Tibial nerve (tissue), 4 donors: ENCODE results near the gene BMP8A. TPM values are rescaled to one million over a fixed set of nuclear protein-coding genes. Genes with fewer than 3 reads are reported as not detected.
"Not testable (repeated sequence)": the region's sequence is repeated elsewhere in the genome, so short reads cannot be mapped to it uniquely, and the experiment has no call there.

Experiments
- DNase-seq, 2 donors: peaks; one replicate each; pipeline ENCODE4 v3.0.0-alpha.2; 2019; ENCODE audit warnings: low spot score in 2 of 2
- H3K27ac ChIP-seq, 4 donors: fragments of 200-600 bp; sonication (generic) in 3 of 4; one replicate each; pipeline ENCODE4 v1.5.1; 2017 to 2019; ENCODE audit warnings: mild to moderate bottlenecking in 1 of 4
- H3K27me3 ChIP-seq, 2 donors: fragments of 200-600 bp; sonication (generic) in 1 of 2; one replicate each; pipeline versions ENCODE4 v1.5.1 to v1.6.0; 2017 to 2019
- H3K36me3 ChIP-seq, 3 donors: fragments of 200-600 bp; sonication (generic); one replicate each; pipeline ENCODE4 v1.5.1; 2018 to 2019
- H3K4me1 ChIP-seq, 4 donors: fragments of 200-600 bp; sonication (generic) in 3 of 4; one replicate each; pipeline ENCODE4 v1.5.1; 2017 to 2019
- H3K4me3 ChIP-seq, 4 donors: fragments of 200-600 bp; sonication (generic) in 3 of 4; one replicate each; pipeline ENCODE4 v1.5.1; 2017 to 2019; ENCODE audit warnings: mild to moderate bottlenecking in 1 of 4, moderate library complexity in 1 of 4
- H3K9me3 ChIP-seq, 4 donors: fragments of 200-600 bp; sonication (generic) in 3 of 4; one replicate each; pipeline ENCODE4 v1.5.1; 2017 to 2019
- EP300 ChIP-seq, 2 donors: sonication (generic); formaldehyde crosslinking; IDR thresholded peaks; one replicate each; pipeline ENCODE4 v1.6.1; 2017; ENCODE audit warnings: antibody characterized with exemption in 2 of 2, mild to moderate bottlenecking in 1 of 2
- POLR2A ChIP-seq, 2 donors: fragments of 450-650 bp; IDR thresholded peaks; one replicate each; pipeline ENCODE4 v1.6.1; 2017; ENCODE audit warnings: antibody characterized with exemption in 2 of 2, mild to moderate bottlenecking in 2 of 2, moderate library complexity in 2 of 2
- WGBS, 2 donors: methylation state at CpG; one replicate each; pipeline ENCODE4 v1.1.5; 2018; 5-methylcytosine and 5-hydroxymethylcytosine counted together
- total RNA-seq, 4 donors: library from RNA; depleted of rRNA; stranded (reverse); fragments of >200 nt; gene quantifications; one replicate each; pipeline ENCODE4 v1.1.0, GENCODE V29; 2016
- TF ChIP-seq, protein P1 (sequence below), 5 experiments: fragments of 200-600 bp in 3 of 5; fragments of 450-650 bp in 2 of 5; sonication (generic) in 3 of 5; IDR thresholded peaks; one replicate each; pipeline ENCODE4 v1.5.1; 2016 to 2019; ENCODE audit warnings: antibody characterized with exemption in 5 of 5, mild to moderate bottlenecking in 3 of 5, moderate library complexity in 2 of 5

Gene BMP8A
- total RNA-seq, 4 donors from 2014 or later: 2.7 to 9.6 (median 7.0) TPM

DNA sequence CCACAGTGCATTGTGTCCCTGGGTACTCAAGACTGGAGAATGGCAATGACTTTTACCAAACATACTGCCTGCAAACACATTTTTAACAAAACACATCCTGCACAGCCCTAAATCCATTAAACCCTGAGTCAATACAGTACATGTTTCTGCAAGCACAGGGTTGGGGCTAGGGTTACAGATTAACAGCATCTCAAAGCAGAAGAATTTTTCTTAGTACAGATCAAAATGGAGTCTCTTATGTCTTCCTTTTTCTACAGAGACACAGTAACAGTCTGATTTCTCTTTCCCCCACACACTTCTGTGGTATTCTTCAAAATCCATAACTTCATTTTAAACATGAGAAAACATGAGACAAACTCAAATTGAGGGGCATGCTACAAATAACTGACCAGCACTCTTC is 13.9 kb downstream of the BMP8A start:
- no peaks in the 10 kb centered on the region for H3K9me3 ChIP-seq
- no peaks in the 10 kb centered on the region for H3K4me1 ChIP-seq
- no peak overlapping the region for H3K27ac ChIP-seq
- TF ChIP-seq, protein P1, sequence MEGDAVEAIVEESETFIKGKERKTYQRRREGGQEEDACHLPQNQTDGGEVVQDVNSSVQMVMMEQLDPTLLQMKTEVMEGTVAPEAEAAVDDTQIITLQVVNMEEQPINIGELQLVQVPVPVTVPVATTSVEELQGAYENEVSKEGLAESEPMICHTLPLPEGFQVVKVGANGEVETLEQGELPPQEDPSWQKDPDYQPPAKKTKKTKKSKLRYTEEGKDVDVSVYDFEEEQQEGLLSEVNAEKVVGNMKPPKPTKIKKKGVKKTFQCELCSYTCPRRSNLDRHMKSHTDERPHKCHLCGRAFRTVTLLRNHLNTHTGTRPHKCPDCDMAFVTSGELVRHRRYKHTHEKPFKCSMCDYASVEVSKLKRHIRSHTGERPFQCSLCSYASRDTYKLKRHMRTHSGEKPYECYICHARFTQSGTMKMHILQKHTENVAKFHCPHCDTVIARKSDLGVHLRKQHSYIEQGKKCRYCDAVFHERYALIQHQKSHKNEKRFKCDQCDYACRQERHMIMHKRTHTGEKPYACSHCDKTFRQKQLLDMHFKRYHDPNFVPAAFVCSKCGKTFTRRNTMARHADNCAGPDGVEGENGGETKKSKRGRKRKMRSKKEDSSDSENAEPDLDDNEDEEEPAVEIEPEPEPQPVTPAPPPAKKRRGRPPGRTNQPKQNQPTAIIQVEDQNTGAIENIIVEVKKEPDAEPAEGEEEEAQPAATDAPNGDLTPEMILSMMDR (IDR thresholded peaks at IDR 0.05): no peak
- TF ChIP-seq POLR2A (IDR thresholded peaks at IDR 0.05) (no peak), EP300 (IDR thresholded peaks at IDR 0.05) (no peak)
- no peaks in the 10 kb centered on the region for H3K36me3 ChIP-seq
- H3K4me3 ChIP-seq: no peak overlapping the region
- no peaks in the 10 kb centered on the region for H3K27me3 ChIP-seq
- DNase-seq: no peak

DNA sequence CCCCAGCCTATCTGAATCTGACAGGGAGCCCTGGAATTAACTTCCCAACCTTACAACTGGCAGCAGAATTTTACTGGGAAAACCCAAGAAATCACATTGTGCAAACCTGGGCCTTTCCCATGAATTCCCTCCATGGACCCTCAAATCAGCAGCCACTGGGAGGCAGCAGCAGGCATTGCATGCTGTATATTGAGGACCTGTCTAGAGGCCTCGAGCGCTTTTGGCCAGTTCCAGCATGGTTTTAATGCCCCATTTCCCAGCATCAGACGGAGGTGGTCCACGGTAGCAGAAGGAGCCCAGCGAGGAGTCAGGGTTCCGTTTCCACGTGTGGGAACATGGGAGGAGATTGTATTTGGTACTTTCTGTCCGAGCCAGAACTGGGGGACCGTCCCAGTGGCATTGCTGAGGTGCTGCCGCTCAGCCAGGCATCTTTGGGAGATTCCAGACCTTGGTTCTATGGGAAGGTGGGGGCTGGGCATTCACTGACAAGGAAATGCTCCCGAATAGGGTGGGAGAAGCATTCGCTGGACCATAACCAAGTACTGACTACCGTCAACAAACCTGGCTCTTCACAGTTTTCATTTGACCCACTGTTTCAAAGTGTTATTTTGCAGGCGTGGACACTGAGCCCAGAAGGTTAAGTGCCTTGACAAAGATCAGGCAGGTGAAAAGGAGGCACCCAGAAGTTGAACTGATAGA is 15.9 kb downstream of the BMP8A start:
- no peak overlapping the region for H3K4me3 ChIP-seq
- TF ChIP-seq EP300 (IDR thresholded peaks at IDR 0.05): no peak
- TF ChIP-seq, protein P1 (IDR thresholded peaks at IDR 0.05): no peak
- TF ChIP-seq POLR2A (IDR thresholded peaks at IDR 0.05): no peak
- H3K27me3 ChIP-seq: no peaks in the 10 kb centered on the region
- no peak overlapping the region for H3K27ac ChIP-seq
- H3K9me3 ChIP-seq: no peaks in the 10 kb centered on the region
- H3K36me3 ChIP-seq: no peaks in the 10 kb centered on the region
- no peaks in the 10 kb centered on the region for H3K4me1 ChIP-seq
- 69 to 73% methylated on average over 13 to 14 of the region's 14 CpGs for WGBS, 2 donors
- no peak for DNase-seq

DNA sequence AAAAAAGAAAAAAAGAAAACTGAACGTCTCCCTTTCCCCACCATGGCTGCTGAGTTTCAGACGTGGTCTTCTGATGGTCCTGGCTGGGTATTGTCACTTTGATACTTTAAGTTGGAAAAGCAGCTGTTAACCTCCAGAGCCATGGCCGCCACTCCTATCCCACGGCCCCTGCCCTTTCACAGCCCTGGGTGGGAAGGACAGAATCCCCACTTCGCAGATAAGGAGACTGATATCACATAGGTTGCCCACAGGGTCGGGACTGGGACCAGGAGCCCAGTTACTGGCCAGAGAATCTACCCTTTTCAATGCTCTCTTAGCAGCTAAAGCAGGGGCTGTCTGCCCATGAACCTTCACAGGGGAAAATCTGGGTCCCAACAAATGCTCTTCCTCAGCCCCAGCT is 16.8 kb downstream of the BMP8A start:
- no peak for DNase-seq
- Histone ChIP-seq H3K9me3 (no peaks in the 10 kb centered on the region), H3K27me3 (no peaks in the 10 kb centered on the region), H3K4me1 (no peaks in the 10 kb centered on the region), H3K36me3 (no peaks in the 10 kb centered on the region), H3K4me3 (no peak overlapping the region), H3K27ac (no peak overlapping the region)
- TF ChIP-seq, protein P1 (IDR thresholded peaks at IDR 0.05): no peak
- no peak for TF ChIP-seq EP300 (IDR thresholded peaks at IDR 0.05)
- no peak for TF ChIP-seq POLR2A (IDR thresholded peaks at IDR 0.05)
- 80 to 91% methylated on average over 6 of the region's 6 CpGs for WGBS, 2 donors

DNA sequence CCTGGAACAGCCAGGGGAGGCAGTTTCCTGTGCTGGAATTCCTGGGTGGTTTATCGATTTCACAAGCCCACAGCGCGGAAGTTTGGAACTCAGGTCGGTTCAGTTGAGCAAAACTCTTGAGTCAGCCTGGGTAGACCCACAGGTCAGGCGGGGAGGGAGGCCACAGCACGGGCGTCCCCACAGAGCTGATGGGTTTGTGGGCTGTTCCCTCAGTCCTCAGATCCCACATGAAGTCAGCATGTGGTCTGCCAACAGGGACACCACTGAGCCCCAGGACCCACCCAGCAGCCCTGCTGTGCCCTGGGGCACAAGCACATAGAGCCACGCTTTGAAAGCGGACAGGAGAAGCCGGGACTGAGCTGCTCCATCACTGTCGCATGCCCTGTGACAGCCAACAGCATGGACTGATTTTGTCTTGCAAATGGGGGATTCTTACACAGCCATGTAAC is 17.4 kb downstream of the BMP8A start:
- no peak overlapping the region for H3K4me3 ChIP-seq
- DNase-seq: no peak
- H3K27ac ChIP-seq: no peak overlapping the region
- no peaks in the 10 kb centered on the region for H3K9me3 ChIP-seq
- no peaks in the 10 kb centered on the region for H3K36me3 ChIP-seq
- H3K27me3 ChIP-seq: no peaks in the 10 kb centered on the region
- TF ChIP-seq, protein P1 (IDR thresholded peaks at IDR 0.05): no peak
- TF ChIP-seq POLR2A (IDR thresholded peaks at IDR 0.05): no peak
- no peak for TF ChIP-seq EP300 (IDR thresholded peaks at IDR 0.05)
- no peaks in the 10 kb centered on the region for H3K4me1 ChIP-seq
- 60 to 72% methylated on average over 11 of the region's 11 CpGs for WGBS, 2 donors

DNA sequence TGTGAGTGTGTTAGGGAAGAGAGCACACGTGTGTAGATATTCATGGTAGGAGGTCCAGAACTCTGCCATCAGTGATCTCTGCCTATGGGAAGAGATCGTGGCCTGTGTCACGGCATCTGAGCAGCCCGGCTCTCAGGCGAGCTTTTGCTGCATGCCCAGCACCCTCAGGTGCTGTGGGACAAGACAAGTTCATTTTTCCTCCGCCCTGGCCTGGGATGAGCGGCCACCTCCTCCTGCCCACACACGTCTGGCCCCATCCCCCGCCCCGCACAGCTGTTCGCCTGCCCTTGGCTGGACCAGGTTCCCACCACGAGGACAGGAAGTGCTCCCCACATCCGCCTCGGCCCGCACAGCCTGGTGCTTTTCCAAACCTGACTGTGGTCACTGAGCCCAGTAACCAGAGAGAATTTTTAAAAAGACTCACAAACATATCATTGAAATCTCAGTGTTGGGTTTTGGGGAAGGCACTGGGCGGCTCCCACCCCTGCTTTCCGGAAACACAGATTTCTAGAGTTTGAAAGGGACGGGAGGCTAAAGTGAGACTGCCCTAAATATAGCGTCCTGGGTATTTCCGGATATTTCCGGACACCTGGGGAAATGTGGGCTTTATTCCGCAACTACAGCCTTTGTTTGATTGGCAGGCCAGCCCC is 18.0 kb downstream of the BMP8A start:
- Histone ChIP-seq H3K4me1 (peaks cover 0 to 2% (median 0%) of the 10 kb centered on the region in 4 donors), H3K36me3 (no peaks in the 10 kb centered on the region), H3K4me3 (no peak overlapping the region), H3K9me3 (no peaks in the 10 kb centered on the region), H3K27me3 (no peaks in the 10 kb centered on the region), H3K27ac (no peak overlapping the region)
- 68 to 69% methylated on average over 17 to 22 of the region's 22 CpGs for WGBS, 2 donors
- TF ChIP-seq, protein P1 (IDR thresholded peaks at IDR 0.05): no peak
- DNase-seq: no peak

DNA sequence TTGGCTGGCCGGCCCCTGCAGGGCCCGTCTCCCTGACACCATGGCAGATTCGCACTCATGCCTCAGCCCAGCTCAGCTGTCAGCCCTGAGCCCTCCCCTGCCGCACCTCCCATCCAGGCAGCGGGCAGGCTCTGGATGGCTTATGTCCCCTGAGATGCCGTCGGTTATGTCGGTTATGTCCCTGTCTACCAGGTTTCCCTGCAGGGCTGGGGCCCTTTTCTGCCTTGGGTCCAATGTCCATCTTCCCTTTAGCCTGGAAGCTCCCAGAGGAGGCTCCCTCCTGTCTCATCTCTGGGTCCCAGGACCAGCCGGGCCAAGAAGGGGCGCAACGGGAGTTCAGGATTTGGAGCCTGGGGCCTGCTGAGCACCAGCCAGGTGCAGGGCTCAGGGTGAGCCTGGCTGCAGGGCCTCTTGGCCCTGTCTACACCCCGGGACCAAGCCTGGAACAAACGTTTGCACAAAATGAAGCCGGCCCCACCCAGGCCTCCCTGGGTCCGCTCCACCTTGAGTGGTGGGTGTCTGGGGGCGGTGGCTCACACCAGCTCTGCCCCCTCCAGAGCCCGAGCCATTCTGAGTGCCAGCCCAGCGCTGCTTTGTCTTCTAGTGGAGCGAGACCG is 19.2 kb downstream of the BMP8A start:
- not testable (repeated sequence) for H3K4me1 ChIP-seq, H3K4me3 ChIP-seq, H3K27ac ChIP-seq, DNase-seq, H3K36me3 ChIP-seq, H3K9me3 ChIP-seq, H3K27me3 ChIP-seq
- 87 to 89% methylated on average over 12 to 14 of the region's 20 CpGs for WGBS, 2 donors

DNA sequence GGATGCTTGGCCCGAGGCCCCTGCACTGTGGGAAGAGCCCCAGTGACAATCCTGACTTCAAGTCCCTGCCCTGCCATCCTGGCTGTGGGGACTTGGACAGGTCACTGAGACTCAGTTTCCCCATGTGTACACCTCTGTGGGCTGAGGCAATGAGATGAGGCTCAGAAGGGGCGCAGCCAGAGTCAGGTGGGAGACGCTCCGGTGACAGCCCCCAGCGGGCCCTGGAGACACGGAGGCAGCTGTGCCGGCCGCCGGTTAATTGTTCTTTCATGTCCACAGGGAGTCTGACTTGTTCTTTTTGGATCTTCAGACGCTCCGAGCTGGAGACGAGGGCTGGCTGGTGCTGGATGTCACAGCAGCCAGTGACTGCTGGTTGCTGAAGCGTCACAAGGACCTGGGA is 20.0 kb downstream of the BMP8A start:
- not testable (repeated sequence) for H3K36me3 ChIP-seq, H3K4me1 ChIP-seq, H3K27ac ChIP-seq, H3K27me3 ChIP-seq, DNase-seq, H3K9me3 ChIP-seq, H3K4me3 ChIP-seq
- no CpG with 5 or more reads among the region's 13 CpGs for WGBS, 2 donors
